ENCODE measurements around the gene SEMA5B. TPM values are rescaled to one million over a fixed set of nuclear protein-coding genes. Genes with fewer than 3 reads are reported as not detected.

The SEMA5B gene
- total and polyA plus RNA-seq, 9 of the 15 experiments (the other 6 are each of a cell fraction or from before 2014, with no cell fraction given): not detected

DNA sequence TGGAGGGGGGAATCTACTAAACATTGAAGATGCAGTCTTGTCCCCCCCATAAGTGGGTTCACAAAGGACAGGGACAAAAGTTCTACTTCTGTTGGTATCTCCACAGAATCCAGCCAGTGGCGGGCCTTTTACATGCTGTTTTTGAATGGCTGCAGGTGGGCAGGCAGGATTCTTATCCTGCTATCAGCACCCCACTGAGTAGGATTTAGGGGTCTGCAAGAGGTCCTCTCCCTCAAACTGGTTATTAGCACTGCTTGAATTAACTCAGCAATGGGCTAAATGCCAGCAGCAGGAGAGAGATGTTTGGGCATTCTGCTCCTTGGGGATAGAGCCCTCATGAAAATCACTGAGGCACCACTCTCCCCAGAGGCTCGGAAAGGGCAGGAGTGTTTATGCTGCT lies 40.3 kb downstream of the SEMA5B start (continued):
- TF ChIP-seq HNRNPLL (IDR thresholded peaks at IDR 0.05; ENCODE audit: low read depth, low read length, poor library complexity, severe bottlenecking) (no peak), ZNF197 (CRISPR knock-in tag; IDR thresholded peaks at IDR 0.05; ENCODE audit: low read depth) (no peak), CREB1 (IDR thresholded peaks at IDR 0.05) (no peak), CREB1 (CRISPR knock-in tag; IDR thresholded peaks at IDR 0.05) (no peak), ZNF324 (CRISPR knock-in tag; IDR thresholded peaks at IDR 0.05) (no peak), SIN3B (IDR thresholded peaks at IDR 0.05; ENCODE audit: low read depth) (no peak), BDP1 (IDR thresholded peaks at IDR 0.05; ENCODE audit: insufficient read depth, insufficient read length) (no peak), ZNF175 (CRISPR knock-in tag; IDR thresholded peaks at IDR 0.05; ENCODE audit: low read depth) (no peak), SETDB1 (IDR thresholded peaks at IDR 0.05; ENCODE audit: low read length) (no peak), ZNF75A (CRISPR knock-in tag; IDR thresholded peaks at IDR 0.05) (no peak)
- TF ChIP-seq, protein P1, sequence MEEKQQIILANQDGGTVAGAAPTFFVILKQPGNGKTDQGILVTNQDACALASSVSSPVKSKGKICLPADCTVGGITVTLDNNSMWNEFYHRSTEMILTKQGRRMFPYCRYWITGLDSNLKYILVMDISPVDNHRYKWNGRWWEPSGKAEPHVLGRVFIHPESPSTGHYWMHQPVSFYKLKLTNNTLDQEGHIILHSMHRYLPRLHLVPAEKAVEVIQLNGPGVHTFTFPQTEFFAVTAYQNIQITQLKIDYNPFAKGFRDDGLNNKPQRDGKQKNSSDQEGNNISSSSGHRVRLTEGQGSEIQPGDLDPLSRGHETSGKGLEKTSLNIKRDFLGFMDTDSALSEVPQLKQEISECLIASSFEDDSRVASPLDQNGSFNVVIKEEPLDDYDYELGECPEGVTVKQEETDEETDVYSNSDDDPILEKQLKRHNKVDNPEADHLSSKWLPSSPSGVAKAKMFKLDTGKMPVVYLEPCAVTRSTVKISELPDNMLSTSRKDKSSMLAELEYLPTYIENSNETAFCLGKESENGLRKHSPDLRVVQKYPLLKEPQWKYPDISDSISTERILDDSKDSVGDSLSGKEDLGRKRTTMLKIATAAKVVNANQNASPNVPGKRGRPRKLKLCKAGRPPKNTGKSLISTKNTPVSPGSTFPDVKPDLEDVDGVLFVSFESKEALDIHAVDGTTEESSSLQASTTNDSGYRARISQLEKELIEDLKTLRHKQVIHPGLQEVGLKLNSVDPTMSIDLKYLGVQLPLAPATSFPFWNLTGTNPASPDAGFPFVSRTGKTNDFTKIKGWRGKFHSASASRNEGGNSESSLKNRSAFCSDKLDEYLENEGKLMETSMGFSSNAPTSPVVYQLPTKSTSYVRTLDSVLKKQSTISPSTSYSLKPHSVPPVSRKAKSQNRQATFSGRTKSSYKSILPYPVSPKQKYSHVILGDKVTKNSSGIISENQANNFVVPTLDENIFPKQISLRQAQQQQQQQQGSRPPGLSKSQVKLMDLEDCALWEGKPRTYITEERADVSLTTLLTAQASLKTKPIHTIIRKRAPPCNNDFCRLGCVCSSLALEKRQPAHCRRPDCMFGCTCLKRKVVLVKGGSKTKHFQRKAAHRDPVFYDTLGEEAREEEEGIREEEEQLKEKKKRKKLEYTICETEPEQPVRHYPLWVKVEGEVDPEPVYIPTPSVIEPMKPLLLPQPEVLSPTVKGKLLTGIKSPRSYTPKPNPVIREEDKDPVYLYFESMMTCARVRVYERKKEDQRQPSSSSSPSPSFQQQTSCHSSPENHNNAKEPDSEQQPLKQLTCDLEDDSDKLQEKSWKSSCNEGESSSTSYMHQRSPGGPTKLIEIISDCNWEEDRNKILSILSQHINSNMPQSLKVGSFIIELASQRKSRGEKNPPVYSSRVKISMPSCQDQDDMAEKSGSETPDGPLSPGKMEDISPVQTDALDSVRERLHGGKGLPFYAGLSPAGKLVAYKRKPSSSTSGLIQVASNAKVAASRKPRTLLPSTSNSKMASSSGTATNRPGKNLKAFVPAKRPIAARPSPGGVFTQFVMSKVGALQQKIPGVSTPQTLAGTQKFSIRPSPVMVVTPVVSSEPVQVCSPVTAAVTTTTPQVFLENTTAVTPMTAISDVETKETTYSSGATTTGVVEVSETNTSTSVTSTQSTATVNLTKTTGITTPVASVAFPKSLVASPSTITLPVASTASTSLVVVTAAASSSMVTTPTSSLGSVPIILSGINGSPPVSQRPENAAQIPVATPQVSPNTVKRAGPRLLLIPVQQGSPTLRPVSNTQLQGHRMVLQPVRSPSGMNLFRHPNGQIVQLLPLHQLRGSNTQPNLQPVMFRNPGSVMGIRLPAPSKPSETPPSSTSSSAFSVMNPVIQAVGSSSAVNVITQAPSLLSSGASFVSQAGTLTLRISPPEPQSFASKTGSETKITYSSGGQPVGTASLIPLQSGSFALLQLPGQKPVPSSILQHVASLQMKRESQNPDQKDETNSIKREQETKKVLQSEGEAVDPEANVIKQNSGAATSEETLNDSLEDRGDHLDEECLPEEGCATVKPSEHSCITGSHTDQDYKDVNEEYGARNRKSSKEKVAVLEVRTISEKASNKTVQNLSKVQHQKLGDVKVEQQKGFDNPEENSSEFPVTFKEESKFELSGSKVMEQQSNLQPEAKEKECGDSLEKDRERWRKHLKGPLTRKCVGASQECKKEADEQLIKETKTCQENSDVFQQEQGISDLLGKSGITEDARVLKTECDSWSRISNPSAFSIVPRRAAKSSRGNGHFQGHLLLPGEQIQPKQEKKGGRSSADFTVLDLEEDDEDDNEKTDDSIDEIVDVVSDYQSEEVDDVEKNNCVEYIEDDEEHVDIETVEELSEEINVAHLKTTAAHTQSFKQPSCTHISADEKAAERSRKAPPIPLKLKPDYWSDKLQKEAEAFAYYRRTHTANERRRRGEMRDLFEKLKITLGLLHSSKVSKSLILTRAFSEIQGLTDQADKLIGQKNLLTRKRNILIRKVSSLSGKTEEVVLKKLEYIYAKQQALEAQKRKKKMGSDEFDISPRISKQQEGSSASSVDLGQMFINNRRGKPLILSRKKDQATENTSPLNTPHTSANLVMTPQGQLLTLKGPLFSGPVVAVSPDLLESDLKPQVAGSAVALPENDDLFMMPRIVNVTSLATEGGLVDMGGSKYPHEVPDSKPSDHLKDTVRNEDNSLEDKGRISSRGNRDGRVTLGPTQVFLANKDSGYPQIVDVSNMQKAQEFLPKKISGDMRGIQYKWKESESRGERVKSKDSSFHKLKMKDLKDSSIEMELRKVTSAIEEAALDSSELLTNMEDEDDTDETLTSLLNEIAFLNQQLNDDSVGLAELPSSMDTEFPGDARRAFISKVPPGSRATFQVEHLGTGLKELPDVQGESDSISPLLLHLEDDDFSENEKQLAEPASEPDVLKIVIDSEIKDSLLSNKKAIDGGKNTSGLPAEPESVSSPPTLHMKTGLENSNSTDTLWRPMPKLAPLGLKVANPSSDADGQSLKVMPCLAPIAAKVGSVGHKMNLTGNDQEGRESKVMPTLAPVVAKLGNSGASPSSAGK (IDR thresholded peaks at IDR 0.05): no peak

All from K562 (cell line).